Right atrium auricular region (tissue), 2 donors: ENCODE measurements around the gene YARS1. TPM values are rescaled to one million over a fixed set of nuclear protein-coding genes. Genes with fewer than 3 reads are reported as not detected.

Experiments
- DNase-seq: peaks from one replicate; pipeline ENCODE4 v3.0.0-alpha.2; 2019; ENCODE audit warnings: low spot score
- H3K27ac ChIP-seq, 2 donors: fragments of 200-600 bp; sonication (generic); 1 replicate in 1 of 2; 2 replicates in 1 of 2; pipeline ENCODE4 v1.5.1; 2016 to 2019
- H3K27me3 ChIP-seq, 2 donors: fragments of 200-600 bp; sonication (generic); one replicate each; pipeline versions ENCODE4 v1.5.1 to v1.6.0; 2017 to 2019
- H3K36me3 ChIP-seq: fragments of 200-600 bp; sonication (generic); one replicate; pipeline ENCODE4 v1.5.1; 2016
- H3K4me1 ChIP-seq, 2 donors: fragments of 200-600 bp; sonication (generic); one replicate each; pipeline versions ENCODE4 v1.5.1 to v1.6.0; 2017 to 2019
- H3K4me3 ChIP-seq, 2 donors: fragments of 200-600 bp; sonication (generic); 1 replicate in 1 of 2; 2 replicates in 1 of 2; pipeline ENCODE4 v1.5.1; 2017 to 2019; ENCODE audit warnings: mild to moderate bottlenecking in 1 of 2, moderate library complexity in 1 of 2
- H3K9me3 ChIP-seq, 2 donors: fragments of 200-600 bp; sonication (generic); one replicate each; pipeline ENCODE4 v1.5.1; 2019
- CTCF ChIP-seq, 2 donors: fragments of 200-600 bp; sonication (generic); IDR thresholded peaks; one replicate each; pipeline ENCODE4 v1.5.1; 2019; ENCODE audit warnings: antibody characterized with exemption in 2 of 2
- total RNA-seq, 2 donors: library from RNA; depleted of rRNA; stranded (reverse); fragments of >200 nt; gene quantifications; one replicate each; pipeline ENCODE4 v1.1.0, GENCODE V29; 2016

YARS1 gene
- total RNA-seq, 2 donors from 2014 or later: 23.3 to 33.1 TPM

- Histone ChIP-seq H3K27ac (no peak overlapping the region), H3K4me3 (no peak overlapping the region), H3K36me3 (no peaks in the 10 kb centered on the region), H3K4me1 (peaks cover 0 to 34% of the 10 kb centered on the region in 2 donors), H3K27me3 (no peaks in the 10 kb centered on the region), H3K9me3 (no peaks in the 10 kb centered on the region)
- no peak for DNase-seq
- no peak for TF ChIP-seq CTCF (IDR thresholded peaks at IDR 0.05)
Measured at GRCh38 chr1:32765570-32766327, 51.4 kb downstream of the YARS1 start.

- TF ChIP-seq CTCF (IDR thresholded peaks at IDR 0.05): no peak
- Histone ChIP-seq H3K4me1 (peaks cover 0 to 35% of the 10 kb centered on the region in 2 donors), H3K4me3 (no peak overlapping the region), H3K36me3 (no peaks in the 10 kb centered on the region), H3K27me3 (no peaks in the 10 kb centered on the region), H3K27ac (no peak overlapping the region), H3K9me3 (no peaks in the 10 kb centered on the region)
- DNase-seq: no peak
Measured at GRCh38 chr1:32764826-32765569, 52.2 kb downstream of the YARS1 start.

GRCh38 chr1:32763221-32763620, 53.9 kb downstream of the YARS1 start:
- H3K27ac ChIP-seq: no peak overlapping the region
- TF ChIP-seq CTCF (IDR thresholded peaks at IDR 0.05): no peak
- no peaks in the 10 kb centered on the region for H3K36me3 ChIP-seq
- no peaks in the 10 kb centered on the region for H3K9me3 ChIP-seq
- no peaks in the 10 kb centered on the region for H3K27me3 ChIP-seq
- H3K4me1 ChIP-seq: peaks cover 0 to 35% of the 10 kb centered on the region in 2 donors
- no peak overlapping the region for H3K4me3 ChIP-seq
- DNase-seq: no peak

- H3K27ac ChIP-seq: no peak overlapping the region
Measured at GRCh38 chr1:32761936-32762335, 55.2 kb downstream of the YARS1 start.

GRCh38 chr1:32761253-32761877, 55.8 kb downstream of the YARS1 start:
- peak; percentile 81 for DNase-seq
- Histone ChIP-seq H3K4me1 (peaks cover 0 to 17% of the 10 kb centered on the region in 2 donors), H3K27me3 (no peaks in the 10 kb centered on the region), H3K9me3 (no peaks in the 10 kb centered on the region), H3K4me3 (no peak overlapping the region), H3K27ac (no peak overlapping the region), H3K36me3 (no peaks in the 10 kb centered on the region)
- TF ChIP-seq CTCF (IDR thresholded peaks at IDR 0.05): no peak

More at GRCh38 chr1:32761936-32762335, 55.2 kb downstream of the YARS1 start:
- peaks cover 0 to 23% of the 10 kb centered on the region in 2 donors for H3K4me1 ChIP-seq
- no peak for DNase-seq
- H3K9me3 ChIP-seq: no peaks in the 10 kb centered on the region
- H3K36me3 ChIP-seq: no peaks in the 10 kb centered on the region
- H3K27me3 ChIP-seq: no peaks in the 10 kb centered on the region
- H3K4me3 ChIP-seq: no peak overlapping the region
- no peak for TF ChIP-seq CTCF (IDR thresholded peaks at IDR 0.05)
